NCI-H1048 (cell line): ENCODE results near the gene CHIC2.
"Not testable (repeated sequence)": the region's sequence is repeated elsewhere in the genome, so short reads cannot be mapped to it uniquely, and the experiment has no call there.

ENCODE experiments used
- DNase-seq: peaks from one replicate; lab custom pipeline; 2025; lab: John Stamatoyannopoulos, UW

The CHIC2 gene

DNA sequence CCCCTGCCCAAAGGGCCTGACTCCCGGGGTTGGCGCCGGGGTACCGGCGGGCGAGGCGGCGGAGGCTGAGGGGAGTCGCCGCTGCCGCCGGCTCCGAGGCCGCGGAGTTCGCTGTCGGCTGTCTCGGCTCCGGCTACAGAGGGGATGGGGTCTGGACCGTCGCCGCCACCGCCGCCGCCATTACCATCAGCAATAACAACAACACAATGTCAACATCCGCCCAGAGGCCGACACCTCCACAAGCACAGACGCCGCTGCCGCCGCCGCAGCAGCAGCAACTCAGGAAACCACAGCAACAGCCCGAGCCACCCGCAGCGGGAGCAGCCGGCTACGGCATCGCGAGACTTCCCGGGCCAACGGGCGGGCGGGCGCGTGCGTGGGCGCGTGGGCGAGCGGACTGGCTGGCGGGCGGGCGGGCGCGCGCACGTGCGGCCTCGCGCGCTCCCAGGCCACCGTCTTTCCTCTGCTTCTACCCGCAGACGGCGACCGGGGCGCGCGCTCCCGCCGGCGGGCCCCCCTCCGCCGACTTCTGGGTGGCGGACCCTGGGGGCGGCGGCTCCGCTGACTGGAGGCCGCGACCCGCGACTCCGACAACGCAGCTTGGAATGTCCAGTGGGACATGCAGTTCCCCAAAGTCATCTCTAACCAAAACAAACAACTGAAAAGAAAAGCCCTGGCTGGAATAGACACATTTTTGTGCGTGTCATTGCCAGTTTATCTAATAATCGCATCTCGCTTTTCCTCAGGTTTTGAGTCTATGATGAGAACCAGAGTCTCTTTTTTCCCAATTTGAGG lies at the start of gene CHIC2:
TSS of gene CHIC2 (minus strand) at position 289 of the 795 bp plus-strand sequence. CDS start 305 bp downstream, outside the sequence.
- peak; percentile 87 for DNase-seq

DNA sequence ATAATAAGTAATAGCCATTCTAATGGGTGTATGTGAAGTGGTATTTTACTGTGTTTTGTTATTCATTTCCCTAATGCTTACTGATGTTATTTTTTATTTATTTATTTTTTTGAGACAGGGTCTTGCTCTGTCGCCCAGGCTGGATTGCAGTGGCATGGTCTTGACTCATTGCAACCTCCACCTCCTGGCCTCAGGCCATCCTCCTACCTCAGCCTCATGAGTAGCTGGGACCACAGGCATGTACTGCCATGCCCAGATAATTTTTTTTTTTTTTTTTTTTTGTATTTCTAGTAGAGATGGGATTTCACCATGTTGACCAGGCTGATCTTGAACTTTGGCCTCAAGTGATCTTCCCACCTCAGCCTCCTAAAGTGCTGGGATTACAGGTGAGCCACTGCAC lies 48.8 kb upstream of the CHIC2 start:
- not testable (repeated sequence) for DNase-seq

DNA sequence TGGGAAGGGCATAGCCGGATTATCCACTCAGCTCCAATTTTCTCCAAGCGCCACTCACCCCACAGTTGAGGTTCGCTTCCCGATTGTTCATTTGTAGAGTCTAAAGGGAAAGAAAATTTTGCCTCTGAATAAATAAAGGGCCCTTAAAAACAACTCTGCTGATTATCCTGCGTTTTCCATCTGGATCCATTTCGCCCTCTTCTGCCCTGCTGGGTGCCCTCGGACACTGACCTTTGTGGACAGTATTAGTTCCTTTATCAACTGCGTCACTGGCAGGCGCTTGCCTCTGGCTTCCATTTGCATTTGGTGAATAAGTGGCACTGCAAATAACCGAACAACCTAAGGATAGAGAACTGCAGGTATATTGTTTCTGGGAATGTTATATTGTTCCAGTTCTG lies 45.6 kb upstream of the CHIC2 start:
- DNase-seq: no peak

DNA sequence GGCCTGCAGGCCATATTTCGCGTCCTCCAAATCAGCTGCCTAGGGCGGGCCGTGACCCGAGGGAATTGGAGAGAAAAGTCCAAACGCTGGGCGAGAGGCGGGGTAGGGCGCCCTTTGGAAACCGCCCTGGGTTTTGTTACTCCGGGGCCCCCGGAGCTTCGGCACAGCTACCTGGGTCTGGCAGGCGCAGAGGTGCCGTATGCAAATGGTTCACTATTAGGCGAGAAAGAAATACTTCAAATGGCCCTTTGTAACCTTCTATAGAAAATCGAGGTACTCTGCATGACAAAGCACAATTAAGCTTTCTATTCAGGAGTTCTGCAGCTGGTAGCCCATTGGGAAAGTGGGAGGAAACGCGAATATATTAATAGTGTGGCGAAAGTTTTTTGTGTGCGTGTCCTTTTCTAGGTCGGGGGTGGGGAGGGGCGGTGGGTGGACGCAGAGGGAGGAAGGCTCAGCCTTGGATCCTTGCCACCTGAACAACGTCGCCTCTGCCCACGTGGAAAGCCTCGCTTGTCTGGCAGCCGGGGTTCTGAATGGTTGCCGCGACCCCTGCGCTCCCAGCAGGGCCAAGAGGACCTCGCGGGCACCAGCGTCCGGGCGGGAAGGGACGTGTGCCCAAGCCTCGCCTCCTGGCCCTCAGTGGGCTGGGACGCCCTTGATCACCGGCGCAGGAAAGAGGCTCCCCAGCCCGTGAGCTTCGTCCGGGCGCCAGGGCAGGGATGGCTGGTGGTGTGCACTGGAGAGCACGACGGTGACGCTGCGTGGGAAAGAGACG lies 45.0 kb upstream of the CHIC2 start:
- no peak for DNase-seq

DNA sequence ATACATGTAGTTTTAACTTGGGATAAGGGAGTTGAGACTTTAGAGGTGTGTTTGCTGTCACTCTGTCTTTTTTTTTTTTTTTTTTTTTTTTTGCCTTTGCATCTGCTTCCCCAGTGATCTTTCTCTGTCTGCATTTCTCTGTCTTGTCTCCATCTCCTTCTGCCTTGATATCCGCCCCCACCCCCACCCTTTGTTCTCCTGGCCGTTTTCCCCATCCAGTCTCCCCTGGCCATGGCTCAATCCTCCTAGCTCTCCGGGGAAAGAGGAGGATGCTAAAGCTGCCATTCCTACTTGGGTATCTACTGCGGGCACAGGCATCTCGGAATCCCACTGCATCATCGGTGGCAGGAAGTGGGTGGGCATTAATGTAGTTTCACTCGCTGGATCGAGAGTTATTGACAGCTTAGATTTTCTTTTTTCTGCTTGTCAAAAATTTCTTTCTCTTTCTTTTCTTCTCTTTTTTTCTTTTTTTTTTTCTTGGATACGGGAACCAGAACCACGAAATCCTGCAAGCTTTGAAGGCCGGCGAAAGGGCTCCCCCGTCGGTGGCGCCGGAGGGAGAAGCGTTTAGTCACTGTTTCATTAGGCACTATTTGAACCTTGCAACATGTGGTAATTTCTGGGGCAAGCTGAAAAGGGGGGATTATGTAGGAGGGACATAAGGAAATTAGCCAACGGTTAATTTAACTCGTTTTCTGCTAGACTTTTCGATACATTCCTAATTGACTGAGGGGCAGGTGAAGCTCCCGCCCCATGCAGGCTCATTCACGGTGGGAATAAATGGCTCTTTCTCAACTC lies 43.7 kb upstream of the CHIC2 start:
- DNase-seq: no peak

DNA sequence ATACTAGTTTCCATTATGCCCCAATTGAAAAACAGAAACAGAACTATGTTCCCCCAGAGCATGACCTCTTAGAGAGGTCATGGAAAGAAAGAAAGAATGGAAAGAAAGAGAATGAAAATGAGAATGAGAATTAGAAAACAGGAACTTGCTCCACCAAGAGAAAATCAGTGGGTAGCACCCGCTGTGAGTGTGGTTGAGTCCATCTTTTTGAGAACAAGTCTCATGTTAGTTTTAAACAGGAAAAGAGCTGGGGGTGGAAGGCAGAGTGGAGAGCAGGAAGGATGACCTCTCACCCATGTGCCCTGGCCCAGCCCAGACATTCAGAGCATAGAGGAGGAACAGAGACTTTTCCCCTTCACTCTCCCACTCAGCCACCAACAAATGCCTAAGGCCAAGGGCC lies 40.5 kb upstream of the CHIC2 start:
- DNase-seq: no peak

DNA sequence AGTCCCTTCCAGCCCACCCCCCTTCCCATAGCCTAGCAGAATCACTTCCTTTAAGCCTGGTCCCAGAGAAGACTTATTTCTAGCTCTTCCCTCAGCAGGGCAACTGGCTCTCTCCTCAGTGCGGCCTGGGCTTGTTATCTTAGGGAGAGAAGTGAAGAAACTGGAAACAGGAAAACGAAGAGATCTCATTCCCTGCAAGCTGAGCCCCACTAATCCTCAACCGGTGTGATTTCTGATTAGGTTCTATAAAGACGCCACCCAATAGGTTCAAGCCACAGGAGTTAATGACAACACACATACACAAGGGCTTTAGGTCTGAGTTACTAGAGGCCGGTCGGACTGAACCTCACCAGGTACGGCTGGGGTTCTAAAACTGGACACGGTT lies 38.8 kb upstream of the CHIC2 start:
- DNase-seq: no peak

DNA sequence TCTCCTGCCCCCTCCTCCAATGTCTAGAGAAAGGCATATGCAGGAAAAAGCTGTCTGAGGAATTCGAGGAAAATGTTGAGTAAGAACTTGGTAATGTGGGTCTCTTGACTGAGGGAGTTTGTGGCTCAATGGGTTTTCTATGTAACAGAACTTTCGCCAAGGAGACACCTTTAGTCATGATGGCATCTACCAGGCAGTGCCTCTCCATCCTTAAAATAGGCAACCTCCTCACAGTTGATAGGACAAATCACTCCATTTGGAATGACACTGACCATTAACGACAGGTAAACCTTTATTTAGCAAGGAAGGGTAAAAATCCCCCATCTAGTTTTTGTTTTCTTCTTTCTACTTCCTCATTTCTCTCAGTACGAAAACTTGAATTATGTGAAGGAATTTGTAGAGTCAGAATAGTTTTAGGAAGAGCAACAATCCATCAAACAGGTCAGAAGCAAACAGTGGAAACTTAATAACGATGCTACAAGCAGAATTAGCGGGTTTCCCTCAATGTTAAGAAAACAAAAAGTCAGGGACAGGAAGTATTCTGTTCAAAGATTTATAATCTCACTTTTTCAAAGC lies 38.2 kb upstream of the CHIC2 start:
- DNase-seq: no peak

DNA sequence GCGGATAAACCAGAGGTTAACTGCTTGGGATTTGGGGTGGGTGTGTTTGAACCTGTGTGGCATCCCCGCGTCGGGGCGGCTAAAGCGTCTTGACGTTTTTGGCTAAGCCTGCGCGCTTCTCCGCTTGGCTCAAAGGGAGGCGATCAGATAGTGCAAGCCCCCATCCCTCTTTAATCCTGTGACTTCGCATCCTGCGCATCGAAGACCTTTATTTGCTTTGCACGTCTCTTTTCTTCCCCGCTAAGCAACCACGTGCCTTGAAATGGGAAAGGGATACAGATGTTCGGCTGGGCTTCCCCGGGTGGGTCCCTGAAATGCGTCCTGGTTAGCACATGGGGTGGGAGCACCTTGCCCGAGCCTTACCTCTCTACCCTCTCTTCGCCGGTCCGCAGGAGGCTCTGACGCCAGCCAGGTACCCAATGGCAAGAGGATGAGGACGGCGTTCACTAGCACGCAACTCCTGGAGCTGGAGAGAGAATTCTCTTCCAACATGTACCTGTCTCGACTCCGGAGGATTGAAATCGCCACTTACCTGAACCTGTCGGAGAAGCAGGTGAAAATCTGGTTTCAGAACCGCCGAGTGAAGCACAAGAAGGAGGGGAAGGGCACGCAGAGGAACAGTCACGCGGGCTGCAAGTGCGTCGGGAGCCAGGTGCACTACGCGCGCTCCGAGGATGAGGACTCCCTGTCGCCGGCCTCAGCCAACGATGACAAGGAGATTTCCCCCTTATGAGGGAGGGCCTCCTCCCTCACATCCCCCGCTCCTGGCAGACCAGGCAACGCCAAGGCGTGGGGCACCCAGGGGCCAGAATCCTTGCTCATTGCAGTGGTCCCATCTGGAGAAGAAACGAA lies 37.0 kb upstream of the CHIC2 start:
- DNase-seq: no peak

DNA sequence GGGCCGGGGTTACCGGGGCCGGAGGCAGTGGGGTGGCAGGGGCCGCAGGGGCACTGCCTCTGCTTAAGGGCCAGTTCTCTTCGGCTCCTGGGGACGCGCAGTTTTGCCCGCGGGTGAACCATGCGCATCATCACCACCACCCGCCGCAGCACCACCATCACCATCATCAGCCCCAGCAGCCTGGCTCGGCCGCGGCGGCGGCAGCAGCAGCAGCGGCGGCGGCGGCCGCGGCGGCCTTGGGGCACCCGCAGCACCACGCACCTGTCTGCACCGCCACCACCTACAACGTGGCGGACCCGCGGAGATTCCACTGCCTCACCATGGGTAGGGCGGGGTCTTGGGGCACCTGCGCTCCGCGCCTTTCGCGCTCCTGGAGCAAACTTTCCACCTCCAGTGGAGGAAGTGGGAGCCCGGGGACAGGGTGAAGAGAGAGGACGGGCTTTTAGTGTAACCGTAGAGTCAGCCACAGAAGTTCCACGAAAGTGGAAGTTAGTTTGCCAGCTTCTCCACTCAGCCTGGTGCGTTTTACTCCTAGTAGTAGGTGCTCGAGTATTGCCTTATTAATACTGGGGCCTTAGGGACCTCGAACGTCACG lies 36.3 kb upstream of the CHIC2 start:
- no peak for DNase-seq

DNA sequence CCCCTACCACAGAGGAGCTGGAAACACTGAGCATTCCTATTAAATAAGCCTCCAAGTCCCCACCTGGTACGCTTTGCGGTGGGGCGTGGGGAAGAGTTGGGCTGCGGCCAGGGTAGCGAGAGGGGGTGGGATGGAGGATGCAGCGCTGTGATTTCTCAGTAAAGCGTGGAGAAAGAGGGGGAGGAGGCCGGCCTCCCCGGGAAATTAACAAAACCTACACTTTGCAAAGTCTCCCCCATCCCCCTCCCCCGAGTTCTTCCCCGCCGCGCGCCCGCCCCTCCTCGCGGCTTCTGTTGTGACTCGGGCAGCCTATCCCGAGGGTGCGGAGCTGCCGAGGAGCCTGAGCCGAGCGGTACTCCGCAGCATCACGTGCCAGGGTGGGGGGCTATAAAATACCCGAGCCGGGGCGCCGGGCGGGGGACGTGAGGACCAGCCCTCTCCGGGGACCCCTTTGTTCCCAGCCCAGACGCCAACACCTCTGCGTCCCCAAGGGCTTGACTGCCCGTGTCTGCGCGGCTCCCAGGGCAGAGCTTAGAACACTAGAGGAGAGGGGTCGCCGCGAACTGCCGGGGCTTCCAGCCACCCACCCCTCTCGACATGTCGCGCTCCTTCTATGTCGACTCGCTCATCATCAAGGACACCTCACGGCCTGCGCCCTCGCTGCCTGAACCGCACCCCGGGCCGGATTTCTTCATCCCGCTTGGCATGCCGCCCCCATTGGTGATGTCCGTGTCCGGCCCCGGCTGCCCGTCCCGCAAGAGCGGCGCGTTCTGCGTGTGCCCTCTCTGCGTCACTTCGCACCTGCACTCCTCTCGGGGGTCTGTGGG lies 35.6 kb upstream of the CHIC2 start, which contains the start of gene GSX2:
TSS of gene GSX2 (plus strand) at position 416 of the 827 bp plus-strand sequence. CDS start at position 598, 182 bp downstream.
- no peak for DNase-seq

DNA sequence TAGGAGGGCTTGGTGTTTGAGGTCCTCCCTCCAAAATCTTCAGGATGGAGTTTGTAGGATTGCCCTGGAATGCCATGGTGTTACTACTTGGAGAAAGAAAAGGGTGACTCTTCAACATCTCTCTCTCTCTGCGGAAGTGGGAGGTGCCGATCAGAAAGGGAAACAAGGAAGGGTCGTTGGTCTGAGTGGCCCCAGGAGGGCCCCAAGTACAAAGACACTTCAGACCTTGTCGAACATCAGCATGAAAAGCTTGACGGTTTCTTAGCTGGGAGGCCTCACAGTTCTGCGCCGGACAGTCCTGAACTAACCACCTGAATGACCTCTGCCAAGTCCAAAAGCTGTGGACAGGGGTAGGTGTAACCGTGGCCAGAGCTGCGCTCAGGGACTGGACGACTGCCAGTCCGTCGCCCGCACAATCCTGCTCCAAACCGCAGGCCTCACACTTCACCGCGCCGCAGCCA lies 34.9 kb upstream of the CHIC2 start:
- DNase-seq: no peak

DNA sequence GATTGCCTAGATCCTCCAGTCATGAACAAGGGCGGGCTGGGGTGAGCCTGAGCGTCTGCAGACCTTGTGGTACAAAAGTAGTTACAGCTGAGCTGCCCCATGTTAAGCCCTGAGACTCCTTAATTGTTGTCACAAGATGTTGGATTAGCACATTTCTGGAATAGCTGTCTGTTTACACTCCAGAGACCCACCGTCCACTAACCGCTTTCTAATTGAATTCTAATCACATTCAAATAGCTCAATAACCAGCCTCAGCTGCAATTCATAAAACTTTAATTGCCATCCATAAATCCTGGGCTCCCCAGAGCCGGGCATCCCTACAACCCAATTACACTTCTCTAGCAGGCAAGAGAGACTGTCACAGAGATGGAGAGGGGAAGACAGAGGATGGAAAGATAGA lies 34.0 kb upstream of the CHIC2 start:
- no peak for DNase-seq

DNA sequence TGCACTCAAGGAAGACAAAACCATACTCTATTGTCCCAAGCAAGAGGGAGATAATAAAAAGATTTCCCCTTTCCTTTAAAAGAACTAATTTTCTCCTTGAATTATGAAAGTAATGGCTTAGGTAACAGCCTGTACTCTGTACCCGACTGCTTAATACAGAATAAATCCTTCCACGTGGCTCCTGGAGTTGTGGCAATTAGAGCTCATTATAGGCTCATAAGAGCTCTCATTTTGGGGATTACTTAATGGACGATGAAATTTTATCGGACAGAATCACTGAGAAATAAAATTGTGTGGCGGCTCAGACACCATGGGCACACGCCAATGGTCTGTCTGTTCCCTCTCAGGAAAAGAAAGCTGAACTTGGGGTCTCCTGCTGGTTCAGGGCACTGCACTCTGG lies 32.7 kb upstream of the CHIC2 start:
- no peak for DNase-seq

DNA sequence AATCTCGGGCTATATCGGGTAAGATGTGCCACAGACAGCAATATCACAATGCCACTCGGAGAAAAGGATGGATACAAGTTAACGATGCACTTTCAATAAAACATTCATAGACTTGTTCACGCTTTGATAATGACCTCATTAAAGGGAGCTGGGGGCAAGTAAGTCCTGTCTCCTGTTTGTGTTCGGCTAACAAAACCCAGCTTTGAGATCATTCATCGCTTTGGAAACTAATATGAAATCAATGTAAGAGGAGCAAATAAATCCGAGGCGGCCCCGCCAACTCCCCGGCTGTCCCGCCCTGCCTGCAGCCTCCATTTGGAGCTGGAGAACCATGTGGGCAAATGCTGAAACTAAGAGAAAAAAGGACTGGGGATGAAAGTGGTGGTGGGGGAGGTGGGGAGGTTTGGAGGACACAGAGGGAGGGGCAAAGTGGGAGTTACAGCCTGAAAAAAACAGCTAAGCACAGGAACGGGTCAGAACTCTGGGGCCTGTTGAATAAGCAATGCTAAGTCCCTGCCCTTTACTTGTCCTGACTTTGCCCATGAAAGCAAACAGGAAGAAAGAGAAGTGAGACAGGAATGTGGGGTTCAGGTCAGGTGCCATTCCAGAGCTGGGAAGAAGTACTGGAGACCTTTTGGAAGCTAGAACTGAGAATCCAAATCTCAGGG lies 32.0 kb upstream of the CHIC2 start:
- DNase-seq: no peak

DNA sequence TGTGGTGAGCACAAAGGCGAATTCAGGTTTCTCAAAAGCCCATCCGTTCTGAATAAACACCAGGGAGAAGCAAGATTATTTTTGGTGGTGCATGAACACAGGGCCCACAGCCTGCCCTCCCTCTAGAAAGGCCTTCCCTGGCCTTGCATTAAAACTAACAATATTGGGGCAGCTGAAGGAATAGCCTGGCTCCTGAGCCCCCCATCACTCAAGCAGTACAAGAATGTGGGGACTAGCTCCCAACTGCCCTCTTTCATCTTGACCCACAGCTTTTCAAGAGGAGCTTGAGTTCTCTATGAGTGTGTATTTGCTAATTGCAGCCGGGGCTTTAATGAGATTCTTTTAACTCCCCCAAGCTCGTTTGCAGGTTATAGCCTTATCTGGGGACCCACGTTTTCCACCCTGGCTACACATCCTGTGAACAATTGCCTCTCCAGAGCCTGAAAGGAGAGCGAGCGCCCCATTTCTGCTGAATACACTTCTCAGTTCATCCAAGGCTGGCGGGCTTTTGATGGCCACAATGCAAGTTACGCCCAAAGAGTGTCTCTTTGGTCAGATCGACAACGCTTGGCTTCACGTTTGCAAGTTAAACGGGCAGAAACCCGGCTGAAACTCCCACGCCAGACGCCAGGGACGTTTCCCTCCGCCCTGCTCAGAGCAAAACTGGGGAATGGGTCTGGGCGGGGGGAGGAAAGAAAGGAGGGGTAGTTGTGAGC lies 30.9 kb upstream of the CHIC2 start:
- no peak for DNase-seq

DNA sequence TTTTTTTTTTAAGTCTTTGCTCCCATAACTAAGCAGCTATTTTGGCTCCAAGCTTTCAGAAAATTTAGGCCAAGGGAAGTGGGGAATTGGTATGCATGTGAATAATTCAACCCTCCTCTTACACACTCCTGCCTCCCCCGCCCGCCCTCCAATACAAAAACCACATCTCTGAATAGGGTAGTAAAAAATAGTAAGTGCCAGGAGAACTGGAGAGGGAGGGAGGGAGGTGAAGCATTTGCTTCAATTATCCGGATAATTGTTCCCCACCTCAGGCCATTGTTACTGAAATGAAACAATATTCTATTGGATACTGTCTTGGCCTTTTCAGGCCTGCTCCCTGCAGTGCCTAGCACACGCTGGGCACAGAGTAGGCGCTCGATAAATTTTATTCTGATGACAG lies 30.0 kb upstream of the CHIC2 start:
- no peak for DNase-seq
